Stimulated activated CD4-positive, alpha-beta T cell treated with anti-CD3 and anti-CD28 coated beads, Interleukin-1b, Interleukin-23, amount 100 ng/mL, for 48 hours (primary cell): ENCODE measurements around the gene GRM6.

Experiments used
- DNase-seq: peaks from one replicate; pipeline ENCODE4 v3.0.0-alpha.2; 2020

The GRM6 gene

GRCh38 chr5:178983728-178984127 is 11.4 kb downstream of the GRM6 start:
- no peak for DNase-seq

DNA sequence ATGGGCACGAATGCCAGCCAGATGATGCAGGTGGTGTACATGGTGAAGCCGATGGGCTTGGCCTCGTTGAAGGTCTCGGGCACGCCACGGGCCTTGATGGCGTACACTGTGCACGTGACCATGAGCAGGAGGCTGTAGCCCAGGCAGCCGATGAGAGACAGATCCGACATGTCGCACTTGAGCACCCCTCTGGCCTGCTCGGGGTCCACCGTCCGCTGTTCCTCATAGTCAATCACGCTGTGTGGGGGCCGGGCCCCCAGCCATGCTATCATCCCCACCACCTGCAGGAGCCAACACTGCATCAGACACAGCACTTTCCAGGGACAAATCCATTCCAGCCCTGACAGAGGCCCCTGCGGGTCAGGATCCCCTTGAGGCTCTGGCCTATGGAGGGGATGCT is 12.2 kb downstream of the GRM6 start:
- DNase-seq = no peak

DNA sequence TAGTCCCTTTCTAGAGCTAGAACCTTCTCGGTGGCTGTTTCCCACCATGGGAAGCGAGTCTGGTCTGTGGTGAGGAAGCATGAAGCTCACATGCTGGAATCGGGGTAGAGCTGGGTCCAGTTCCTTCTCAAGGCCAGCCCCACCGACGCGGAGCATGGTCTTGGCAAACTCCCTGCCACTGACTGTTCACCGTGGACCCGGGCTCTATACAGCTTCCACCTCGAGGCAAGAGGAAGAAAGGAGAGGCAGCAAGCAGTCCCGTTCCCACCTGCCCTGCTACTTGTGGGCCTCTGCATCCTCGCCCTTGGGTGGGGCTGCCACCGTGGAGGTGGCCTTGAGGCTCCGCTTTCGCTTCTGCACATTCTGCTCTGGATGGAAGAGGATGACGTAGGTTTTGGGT is 13.7 kb downstream of the GRM6 start:
- no peak for DNase-seq

- no peak for DNase-seq
Observed at GRCh38 chr5:178965465-178966055, 29.6 kb downstream of the GRM6 start.

DNA sequence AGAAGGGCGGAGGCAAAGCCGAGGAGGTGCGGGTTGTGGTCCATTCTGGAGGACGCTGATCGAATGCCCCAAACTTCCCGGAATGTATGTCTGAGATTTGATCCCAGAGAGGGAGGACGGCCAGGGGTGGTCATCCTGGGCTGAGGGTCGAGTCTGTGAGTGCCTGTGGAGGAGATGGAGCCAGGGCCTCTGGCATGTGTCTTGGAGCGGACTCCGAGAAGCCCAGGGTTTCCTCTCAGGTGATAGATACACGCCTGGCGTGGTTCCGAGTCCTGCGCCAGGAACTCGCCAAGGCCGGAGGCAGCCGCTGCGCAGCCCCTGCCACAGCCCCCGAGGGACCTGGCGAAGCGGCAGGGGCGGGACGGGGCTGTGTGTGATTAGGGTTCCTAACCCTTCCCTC is 53.8 kb downstream of the GRM6 start:
- no peak for DNase-seq

DNA sequence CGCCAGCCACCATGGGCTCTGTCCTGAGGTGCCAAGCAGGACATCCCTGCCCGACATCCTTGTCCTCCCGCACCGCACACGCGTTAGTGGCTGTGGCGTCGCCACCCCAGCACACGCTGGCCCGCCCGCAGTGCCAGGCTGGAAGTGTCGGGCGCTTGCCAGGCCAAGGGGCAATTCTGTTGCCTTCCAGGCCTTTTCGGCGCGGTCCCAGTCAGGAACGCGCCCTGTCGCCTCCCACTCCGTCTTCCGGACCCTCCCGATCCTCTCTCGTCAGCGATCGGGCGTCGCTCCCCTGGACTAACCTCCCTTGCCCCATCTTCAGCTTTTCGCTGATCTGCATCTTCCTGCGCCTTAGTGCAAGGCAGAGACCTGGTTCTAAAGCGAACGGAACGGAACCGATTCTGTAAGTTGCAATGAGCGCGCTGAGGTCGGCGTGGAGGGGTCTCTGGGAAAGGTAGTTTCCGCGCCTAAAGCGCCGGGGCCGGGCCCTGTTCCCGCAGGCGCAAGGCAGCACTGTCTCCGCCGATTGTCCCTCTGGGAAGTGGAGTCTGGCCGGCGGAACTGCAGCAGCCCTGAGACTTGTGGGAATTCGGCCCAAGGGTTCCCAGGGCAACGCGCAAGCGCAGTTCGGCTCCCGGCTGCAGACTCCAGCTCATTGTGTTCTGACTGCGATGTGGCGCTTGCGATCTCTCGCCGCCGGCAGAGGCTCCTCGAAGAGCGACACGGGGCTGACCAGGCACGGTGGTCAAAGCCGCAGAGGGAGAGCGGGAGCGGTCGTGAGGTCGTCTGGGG is 54.4 kb downstream of the GRM6 start, which contains the start of gene ZNF454:
Gene ZNF454, plus strand, starts transcription at position 630 of the 792 bp plus-strand sequence. CDS start 1,594 bp downstream, outside the sequence.
- DNase-seq = no peak

GRCh38 chr5:178931846-178932760 is 63.0 kb downstream of the GRM6 start:
- DNase-seq = no peak
